KOPT-K1 (cell line): ENCODE results near the gene PIK3CA.

Source experiments
- H3K27ac ChIP-seq: fragments of 200-600 bp; sonication (generic); 2 replicates; pipeline ENCODE4 v1.5.1; 2016; ENCODE audit warnings: antibody characterized with exemption, mild to moderate bottlenecking, low read depth, low read length; ENCODE audit not compliant: poor library complexity, severe bottlenecking
- H3K36me3 ChIP-seq: fragments of 200-600 bp; sonication (generic); 2 replicates; pipeline ENCODE4 v1.5.1; 2017; ENCODE audit warnings: antibody characterized with exemption, mild to moderate bottlenecking, low read length, moderate library complexity; ENCODE audit not compliant: insufficient read depth
- H3K9me3 ChIP-seq: fragments of 200-600 bp; sonication (generic); 2 replicates; pipeline ENCODE4 v1.5.1; 2017; ENCODE audit warnings: antibody characterized with exemption, low read length, mild to moderate bottlenecking; ENCODE audit not compliant: insufficient read depth, poor library complexity, severe bottlenecking

The PIK3CA gene

GRCh38 chr3:179278151-179278550, 130.0 kb downstream of the PIK3CA start:
- Histone ChIP-seq H3K9me3 (no peaks in the 10 kb centered on the region), H3K36me3 (no peaks in the 10 kb centered on the region), H3K27ac (no peak overlapping the region)

- Histone ChIP-seq H3K36me3 (no peaks in the 10 kb centered on the region), H3K27ac (no peak overlapping the region)
Measured at GRCh38 chr3:179278932-179279693, 131.0 kb downstream of the PIK3CA start.

GRCh38 chr3:179279837-179280236, 131.7 kb downstream of the PIK3CA start:
- Histone ChIP-seq H3K27ac (no peak overlapping the region), H3K9me3 (no peaks in the 10 kb centered on the region), H3K36me3 (no peaks in the 10 kb centered on the region)

More at GRCh38 chr3:179278932-179279693, 131.0 kb downstream of the PIK3CA start:
- H3K9me3 ChIP-seq, result no peaks in the 10 kb centered on the region

GRCh38 chr3:179281825-179282224, 133.7 kb downstream of the PIK3CA start:
- Histone ChIP-seq H3K9me3 (no peaks in the 10 kb centered on the region), H3K27ac (no peak overlapping the region), H3K36me3 (no peaks in the 10 kb centered on the region)

GRCh38 chr3:179286331-179286730, 138.2 kb downstream of the PIK3CA start:
- no peak overlapping the region for H3K27ac ChIP-seq
- H3K36me3 ChIP-seq, result no peaks in the 10 kb centered on the region
- no peaks in the 10 kb centered on the region for H3K9me3 ChIP-seq

GRCh38 chr3:179288845-179289244, 140.7 kb downstream of the PIK3CA start:
- no peak overlapping the region for H3K27ac ChIP-seq
- no peaks in the 10 kb centered on the region for H3K36me3 ChIP-seq
- no peaks in the 10 kb centered on the region for H3K9me3 ChIP-seq

GRCh38 chr3:179289295-179289694, 141.1 kb downstream of the PIK3CA start:
- no peaks in the 10 kb centered on the region for H3K36me3 ChIP-seq

More at GRCh38 chr3:179289295-179289694, 141.1 kb downstream of the PIK3CA start:
- Histone ChIP-seq H3K27ac (no peak overlapping the region), H3K9me3 (no peaks in the 10 kb centered on the region)
